HG03280 (cell line): Measurements from ENCODE around the gene PPP1R1A.

Experiments used
- ATAC-seq: cut with Tn5 transposase; IDR thresholded peaks from one replicate; pipeline ENCODE4 v1.9.1; 2021; ENCODE audit warnings: mild to moderate bottlenecking, moderate library complexity; ENCODE audit not compliant: unreplicated experiment

Gene PPP1R1A, protein sequence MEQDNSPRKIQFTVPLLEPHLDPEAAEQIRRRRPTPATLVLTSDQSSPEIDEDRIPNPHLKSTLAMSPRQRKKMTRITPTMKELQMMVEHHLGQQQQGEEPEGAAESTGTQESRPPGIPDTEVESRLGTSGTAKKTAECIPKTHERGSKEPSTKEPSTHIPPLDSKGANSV

DNA sequence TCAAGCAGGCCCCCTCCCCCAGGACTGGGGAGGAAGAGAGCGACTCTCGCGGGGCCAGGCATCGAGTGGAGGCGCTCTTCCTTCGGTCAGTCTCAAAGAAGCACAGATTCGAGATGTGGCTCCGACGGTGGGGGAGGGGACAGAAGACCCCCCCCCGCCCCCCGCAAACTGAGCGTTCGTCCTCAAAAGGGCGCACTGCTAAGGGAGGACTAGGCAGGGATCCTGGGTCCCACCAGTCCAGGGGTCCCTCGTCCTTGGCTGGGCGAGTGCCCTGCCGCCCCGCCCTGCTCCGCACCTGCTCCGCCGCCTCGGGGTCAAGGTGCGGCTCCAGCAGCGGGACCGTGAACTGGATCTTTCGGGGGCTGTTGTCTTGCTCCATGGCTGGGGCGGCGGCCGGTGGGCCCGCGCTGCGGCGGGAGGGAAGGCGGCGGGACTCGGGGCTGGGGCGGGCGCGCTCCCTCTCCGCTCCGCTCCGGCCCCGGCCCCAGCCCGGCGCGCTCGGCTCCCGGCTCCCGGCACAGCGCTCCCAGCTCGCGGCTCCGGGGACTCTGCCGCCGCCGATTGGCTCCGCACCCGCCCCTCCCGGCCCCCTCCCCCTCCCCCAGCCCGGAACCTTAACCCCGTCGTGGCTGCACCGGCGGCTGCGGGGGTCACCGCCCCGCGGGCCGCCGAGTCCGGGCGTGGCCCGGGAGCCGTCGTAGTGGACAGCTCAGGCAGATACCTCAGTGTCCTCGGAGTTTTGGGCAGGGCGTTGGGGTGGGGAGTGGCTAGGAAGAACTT is at the start of gene PPP1R1A:
PPP1R1A (minus strand) TSS at position 550 of the 780 bp plus-strand sequence; CDS start at position 379, 171 bp downstream.
- no peak for ATAC-seq

DNA sequence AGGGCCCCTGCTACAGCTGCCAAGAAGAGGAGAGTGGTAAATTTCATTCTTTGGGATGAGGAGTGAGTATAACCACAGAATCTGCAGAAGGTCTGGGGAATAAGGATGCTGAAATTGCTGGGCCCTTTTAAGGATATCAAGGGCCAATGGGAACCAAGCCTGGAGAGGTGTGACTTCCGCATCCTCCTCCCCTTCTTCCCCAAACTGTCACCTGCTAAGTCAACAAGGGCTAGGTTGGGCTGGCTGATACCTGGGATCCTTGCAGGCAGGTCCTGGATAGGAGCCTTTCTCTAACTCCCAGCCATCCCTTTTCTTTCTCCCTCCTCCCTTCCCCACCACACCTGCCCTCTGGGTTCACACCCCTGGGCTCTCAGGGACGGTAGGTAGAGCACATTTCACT is 46.3 kb upstream of the PPP1R1A start, which contains the start of gene LACRT:
LACRT (minus strand) TSS at position 101 of the 400 bp plus-strand sequence; CDS start at position 47, 54 bp downstream.
- ATAC-seq = no peak

DNA sequence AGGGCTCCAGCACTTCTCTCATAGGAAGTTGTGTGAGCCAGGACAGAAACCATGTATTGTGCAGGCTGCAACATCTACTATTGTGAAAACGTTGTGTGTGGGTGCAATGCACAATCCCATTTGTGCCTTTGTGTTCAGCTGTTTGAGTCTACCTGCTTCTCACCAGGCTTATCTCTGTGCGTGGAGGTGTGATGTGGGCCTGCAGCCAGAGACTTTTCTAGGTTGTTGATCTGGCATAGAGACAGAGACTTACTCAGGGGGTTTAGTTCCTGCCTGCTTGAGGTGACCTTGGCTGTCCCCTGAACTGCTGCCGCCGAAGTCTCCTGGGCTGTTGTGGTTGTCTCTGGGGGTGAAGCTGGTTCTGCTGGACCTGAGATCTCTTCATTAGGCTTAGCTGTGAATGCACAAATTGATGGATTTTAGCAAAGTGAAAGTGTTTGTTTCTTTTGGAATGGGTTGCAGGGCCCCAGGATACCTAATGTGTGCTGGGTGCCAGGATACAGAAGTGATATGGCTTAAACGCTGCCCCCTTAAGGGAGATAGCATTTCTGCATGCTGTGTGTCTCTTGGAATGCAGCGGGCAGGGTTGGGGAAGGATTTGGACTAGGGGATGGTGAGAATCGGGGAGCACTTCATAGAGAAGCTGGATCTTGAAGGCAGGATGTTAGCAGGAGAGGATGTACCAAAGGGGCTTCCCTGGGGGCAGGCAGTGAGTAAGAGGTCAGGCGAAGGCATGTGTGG is 43.7 kb upstream of the PPP1R1A start:
- ATAC-seq = no peak

DNA sequence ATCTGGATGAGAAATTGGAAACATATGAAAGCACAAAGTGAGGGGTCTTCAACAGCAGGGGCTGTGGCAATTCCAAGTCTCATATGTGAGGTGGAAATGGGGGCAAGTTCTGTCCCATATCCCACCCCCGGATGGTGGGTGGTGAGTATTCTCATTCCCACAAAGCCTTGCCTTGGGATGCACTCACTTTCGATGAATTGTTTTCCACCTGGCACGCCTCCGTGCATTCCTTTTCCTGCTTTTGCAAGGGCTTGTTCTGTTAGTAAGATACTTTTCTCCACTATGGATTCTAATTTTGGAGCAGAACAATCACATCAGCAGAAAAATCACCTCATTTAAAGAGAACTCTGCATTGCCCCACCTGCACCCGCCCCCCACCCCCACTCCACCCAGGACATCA is 43.1 kb upstream of the PPP1R1A start:
- no peak for ATAC-seq

DNA sequence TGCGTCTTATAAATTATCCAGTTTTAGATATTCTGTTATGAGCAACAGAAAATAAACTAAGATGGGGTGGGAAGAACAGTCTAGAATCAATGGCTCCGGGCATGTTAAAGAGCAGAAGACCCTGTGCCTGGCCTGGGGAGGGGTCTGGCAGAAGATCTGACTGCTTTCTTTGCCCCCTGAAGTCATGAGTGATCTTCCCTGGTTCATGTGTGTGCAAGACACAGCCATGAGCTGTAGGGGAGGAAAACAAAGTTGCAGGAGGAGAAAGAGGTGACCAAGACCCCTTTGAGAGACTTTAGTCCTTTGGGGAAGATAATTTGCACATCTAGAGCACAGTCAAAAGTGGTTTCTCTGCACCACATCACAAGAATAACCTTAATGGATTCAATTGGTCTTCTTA is 41.5 kb upstream of the PPP1R1A start:
- ATAC-seq = no peak

DNA sequence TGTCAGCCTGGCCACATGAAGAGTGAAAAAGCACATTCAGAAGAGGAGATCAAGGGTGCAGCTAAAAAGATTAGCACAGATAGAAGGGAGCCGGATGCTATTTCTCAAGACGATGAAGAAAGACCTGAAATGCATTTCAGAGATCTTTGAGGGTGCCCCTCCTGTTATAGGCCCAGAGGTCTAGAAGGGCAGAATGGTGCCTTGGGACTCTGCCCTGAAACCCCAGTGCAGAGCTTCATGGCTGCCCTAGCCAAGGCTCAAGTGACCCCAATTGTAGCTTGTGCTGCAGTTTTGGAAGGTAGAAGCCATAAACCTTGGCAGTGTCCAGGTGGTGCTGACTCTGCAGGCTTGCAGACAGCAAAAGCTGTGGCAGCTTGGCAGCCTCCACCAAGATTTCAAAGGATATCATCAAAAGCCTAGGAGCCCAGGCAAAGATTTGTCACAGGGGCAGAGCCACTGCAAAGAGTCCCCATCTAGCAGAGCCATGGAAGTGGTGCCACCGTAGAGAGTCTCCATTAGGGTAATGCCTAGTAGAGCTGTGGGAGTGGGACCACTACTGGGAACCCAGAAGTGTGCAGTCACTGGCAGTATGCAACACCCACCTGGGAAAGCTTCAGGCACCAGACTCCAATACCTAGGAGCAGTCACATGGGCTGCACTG is 39.9 kb upstream of the PPP1R1A start:
- ATAC-seq = no peak

DNA sequence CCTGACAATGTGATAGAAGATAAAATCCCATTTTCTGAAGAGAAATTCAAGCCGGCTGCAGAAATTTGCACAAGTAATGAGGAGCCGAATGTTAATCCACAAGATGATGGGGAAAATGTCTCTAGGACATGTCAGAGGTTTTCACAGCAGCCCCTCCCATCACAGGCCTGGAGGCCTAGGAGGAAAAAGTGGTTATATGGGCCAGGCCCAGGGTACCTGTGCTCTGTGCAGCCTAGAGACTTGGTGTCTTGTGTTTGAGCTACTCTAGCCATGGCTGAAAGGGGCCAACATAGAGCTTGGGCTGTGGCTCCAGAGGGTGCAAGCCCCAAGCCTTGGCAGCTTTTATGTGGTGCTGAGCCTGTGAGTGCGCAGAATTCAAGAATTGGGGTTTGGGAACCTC is 38.8 kb upstream of the PPP1R1A start:
- ATAC-seq = no peak

DNA sequence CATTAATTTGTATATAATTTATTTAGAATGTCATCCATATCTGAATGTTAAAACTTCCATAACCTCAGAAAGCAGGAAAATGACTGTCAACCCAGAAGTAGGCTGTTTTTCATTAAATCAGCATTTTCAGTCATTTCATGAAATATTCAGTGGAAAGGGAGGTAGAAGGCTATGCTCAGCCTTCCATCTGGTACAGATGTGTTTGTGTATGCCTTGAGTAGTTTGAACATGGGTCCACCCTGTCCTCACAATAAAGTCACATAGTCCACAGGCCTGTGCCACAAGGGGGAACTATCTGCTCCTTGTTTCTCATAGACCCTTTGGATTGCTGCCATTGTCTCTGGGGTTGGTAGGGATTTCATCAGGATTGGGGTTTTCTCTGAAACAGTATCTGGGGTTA is 37.1 kb upstream of the PPP1R1A start:
- no peak for ATAC-seq

DNA sequence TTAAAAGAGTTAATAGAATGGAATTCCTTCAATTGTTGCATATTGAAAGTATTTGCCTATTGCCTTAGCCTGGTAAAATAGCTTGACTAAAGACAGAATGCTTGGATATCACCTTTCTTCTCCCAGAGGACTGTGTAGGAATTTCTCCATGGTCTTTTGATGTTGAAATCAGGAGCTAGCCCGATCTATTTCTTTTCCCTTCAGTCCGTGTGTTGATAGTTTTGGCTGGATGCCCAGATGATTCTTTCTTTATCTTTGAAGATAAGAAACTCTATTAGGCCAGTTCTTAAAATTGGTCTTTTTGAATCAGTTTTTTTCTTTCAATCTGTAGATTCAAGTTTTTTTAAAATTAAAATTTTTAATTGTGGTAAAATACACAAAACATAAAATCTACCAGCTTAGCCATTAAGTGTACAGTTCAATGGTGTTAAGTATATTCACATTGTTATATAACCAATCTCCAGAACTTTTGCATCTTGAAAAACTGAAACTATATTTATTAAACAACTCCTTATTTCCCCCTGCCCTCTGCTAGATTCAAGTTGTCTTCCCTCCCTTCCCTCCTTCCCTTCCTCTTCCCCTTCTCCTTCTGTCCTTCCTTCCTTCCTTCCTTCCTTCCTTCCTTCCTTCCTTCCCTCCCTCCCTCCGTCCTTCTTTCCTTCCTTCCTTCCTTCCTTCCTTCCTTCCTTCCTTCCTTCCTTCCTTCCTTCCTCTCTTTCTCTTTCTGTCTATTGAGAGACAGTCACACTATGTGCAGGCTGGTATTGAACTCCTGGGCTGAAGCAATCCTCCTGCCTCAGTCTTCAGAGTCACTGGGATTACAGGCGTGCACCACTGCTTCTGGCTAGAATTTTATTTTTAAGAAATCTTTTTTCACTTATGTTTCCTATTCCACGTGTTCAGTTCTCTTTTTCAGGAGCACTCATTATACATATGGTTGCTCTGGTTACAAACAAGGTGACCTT is 36.1 kb upstream of the PPP1R1A start:
- ATAC-seq = no peak

DNA sequence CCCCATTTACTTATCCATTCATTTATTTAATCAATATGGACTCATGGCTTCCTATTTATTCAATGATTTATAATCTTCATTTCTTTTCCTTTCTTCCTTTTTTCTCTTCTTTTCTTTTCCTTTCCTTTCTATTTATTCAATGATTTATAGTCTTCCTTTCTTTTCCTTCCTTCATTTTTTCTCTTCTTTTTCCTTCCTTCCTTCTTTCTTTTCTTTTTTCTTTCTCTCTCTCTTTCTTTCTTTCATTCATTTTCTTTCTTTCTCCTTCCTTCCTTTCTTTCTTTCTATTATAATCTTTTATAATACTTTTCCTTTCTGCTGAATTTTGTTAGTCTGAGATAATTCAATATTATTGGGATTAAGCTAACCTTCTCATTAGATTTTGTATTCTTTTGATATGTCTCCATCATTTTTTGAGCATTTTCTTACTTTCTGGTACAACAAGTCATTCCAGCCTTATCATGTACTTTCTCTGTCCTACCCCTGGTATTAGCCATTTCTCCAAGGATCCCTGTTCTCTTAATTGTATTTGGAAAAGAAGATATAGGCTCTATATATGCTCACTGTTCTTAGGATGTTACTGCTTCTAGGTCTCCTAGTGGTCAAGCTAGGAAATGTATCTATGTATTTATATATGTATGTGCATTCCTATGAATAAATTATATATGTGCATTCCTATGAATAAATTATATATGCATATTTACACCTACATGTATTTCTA is 34.2 kb upstream of the PPP1R1A start:
- no peak for ATAC-seq

DNA sequence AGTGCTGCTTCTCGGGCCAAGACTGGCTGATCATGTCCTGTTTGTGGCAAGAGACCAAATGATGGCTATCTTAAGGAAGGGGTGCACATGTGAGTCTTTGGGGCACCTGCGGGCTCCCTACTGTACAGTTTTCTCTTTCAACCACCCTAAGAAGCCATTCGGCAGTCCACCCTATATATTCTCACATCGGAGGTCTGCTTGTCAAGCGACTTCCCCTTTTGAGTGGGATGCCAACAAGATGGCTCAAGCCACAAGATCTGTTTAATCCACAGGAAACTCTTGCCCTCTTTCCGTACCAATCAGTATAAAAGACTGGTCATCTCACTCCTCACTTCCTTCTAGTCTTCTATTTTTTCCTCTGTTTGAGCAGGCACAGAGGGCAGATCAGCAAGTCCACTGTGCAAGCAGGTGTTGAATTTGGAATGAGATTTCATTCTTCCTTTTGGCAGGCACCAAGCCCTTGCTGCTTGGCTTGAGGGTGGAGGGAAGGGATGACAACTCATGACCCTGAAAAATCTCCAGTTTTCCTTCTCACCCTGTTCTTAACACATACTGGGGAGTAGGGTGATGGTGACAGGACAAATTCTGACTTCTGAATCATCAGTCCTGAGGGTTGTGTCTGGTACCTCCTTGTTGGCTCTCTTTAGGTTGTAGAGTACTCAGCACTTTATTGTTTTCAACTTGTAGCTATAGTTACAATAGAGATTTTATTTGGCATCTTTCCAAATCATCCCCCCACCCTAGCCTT is 28.6 kb upstream of the PPP1R1A start:
- no peak for ATAC-seq

DNA sequence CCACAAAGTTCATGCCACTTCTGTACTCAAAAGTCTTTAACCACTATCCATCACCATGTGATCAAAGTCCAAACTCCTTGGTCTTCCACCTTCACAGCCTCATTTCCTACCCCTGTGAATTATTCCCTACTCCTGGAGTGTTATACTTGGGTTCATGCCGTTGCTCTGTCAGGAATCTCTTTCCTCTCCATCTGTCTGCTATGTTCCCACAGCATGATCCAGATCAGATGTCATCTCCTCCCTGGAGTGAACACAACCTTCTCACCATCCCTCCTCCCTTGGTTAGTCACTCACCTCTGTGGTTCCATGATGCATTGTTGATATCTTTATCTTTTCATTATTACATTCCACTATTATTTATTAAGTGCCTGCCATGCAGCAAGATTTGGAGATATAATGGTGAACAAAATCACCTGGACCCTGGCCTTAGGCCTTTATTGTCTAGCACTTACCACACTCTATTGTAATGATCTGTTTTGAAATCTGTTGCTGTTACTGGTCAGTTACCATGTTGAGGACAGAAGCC is 23.8 kb upstream of the PPP1R1A start:
- no peak for ATAC-seq

DNA sequence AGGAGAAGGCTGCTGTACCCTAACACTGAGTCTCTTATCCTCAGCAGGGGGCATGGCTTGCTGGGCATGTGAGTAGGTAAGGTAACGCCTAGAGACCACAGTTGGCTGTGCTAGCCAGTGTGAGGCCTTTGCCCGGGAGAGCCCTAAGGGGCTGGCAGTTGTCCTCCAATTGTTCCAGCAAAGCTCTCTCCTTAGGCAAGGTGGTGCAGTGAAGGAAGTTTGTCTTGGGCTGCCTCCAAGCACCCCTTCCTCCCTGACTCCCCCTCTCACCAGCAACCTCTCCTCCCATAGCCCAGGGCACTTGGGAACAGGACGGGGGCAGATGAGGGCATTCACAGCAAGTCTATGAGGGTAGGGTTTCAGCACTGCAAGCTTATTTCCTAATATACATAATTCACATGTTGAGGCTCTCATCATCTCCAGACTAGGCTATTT is 23.3 kb upstream of the PPP1R1A start:
- no peak for ATAC-seq

DNA sequence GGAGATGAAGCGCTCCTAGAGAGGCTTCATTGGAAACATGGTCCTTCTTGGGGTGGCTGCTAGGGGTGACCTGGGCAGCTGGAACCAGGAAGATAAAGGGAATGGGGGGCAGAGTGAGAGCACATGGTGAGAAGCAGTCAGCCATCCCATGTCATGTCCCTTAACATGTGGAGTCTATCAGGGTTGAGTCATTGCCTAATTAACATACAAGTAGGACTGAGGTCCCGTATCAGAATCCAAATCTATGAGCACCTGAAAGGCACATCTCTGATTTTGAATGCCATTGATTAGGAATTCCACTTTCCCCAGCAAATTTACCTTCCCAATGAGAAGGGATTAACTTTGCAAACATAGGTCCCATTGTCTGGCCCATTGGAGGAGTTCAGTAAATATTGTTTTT is 20.3 kb upstream of the PPP1R1A start:
- no peak for ATAC-seq

DNA sequence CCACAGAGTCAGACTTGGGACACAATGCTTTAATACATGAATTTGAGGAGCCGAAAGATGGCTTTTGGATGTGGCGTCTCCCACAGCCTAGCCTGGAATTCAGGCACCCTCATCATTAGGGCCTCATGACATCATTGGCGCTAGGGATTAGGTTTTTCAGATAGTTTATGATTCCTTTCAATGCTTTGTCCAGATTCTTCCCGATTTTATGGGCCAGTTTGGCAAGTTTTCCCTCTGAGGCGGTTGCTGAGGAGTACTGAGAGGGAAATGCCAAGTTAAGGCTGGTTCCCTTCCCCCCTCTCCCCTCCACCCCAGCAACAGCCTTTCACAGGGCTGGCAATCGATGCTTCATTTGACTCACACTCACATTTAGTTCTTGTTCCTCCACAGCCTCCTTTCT is 19.7 kb upstream of the PPP1R1A start:
- no peak for ATAC-seq

DNA sequence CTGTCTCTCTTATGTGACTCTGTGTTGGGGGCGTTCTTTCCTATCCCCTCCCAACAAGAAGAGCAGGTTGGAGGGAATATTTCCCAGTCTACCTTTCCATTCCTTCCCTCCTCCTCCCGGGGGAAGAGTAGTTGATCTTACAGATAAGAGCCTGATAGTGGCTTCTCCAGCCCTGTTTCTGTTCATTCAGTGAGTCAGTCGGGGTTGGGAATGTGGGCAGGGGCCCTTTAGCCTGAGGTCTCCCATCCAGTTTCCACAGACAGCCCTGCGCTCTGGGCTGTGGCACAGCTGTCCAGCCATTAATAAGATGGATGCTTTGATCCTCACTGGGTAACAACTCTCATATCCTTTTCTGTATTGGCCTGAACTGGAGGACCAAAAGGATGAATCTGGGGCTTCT is 18.1 kb upstream of the PPP1R1A start:
- ATAC-seq = no peak

DNA sequence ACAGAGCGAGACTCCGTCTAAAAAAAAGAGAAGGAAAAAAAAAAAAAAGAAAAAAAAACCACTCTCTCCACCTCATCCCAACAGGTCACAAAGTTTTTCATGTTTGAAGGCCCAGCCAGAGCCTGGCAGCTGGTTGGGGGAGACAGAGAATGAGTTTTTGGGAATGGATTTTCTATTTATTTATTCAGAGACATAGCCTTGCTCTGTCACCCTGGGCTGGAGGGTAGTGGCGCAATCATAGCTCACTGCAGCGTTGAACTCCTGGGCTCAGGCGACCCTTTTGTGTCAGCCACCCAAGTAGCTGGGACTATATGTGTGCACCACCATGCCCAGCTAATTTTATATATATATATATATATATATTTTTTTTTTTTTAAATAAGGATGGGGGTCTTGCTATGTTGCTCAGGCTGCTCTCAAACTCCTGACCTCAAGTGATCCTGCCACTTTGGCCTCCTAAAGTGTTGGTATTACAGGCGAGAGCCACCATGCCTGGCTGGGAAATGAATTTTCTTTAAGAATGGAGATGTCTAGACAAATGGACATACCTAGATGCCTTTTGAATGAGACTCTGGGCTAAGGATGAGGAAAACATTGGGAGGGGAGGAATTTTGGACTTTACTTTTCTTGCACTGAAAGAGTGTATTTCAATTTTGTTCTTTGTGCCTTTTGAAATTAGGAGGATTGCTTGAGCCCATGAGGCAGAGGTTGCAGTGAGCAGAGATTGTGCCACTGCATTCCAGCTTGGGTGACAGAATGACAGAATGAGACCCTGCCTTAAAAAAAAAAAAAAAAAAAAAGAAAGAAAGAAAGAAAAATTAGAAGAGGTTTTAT is 16.9 kb upstream of the PPP1R1A start:
- ATAC-seq = no peak

DNA sequence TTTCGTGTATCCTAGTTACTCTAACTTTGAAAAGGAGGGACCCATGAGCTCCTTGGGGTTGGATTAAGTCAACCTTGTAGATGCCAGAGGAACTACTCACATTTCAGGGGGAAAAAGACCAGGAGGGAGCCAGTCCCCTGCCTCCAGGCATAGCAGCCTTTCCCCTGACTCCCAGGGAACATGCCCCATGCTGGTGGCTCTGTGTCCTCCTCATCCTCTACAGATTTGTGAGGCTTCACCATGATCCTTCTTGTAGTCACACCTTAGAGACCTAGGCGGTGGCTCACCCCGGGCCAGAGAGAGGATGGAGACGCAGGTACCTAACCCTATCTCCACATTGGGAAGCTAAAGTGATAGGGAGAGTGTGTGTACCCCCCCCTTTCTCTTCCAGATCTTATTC is 16.0 kb upstream of the PPP1R1A start:
- ATAC-seq = no peak
